Lung (tissue), 12 donors: ENCODE results near the gene ATXN1. TPM values are rescaled to one million over a fixed set of nuclear protein-coding genes. Genes with fewer than 3 reads are reported as not detected.
A peak's percentile ranks its signal among the peaks of the same experiment; 100 is the strongest.

ENCODE experiments used
- ATAC-seq: fragments of 200-7000 bp; cut with Tn5 transposase; one replicate; pipeline ENCODE4 v1.9.1; 2020; ENCODE audit warnings: moderate number of reproducible peaks; ENCODE audit not compliant: insufficient read depth, low FRiP score
- DNase-seq, 3 donors: peaks; one replicate each; pipeline ENCODE4 v3.0.0-alpha.2; 2013 to 2017
- H3K27ac ChIP-seq, 2 donors: one replicate each; pipeline ENCODE4 v1.5.1; 2013; ENCODE audit warnings: mild to moderate bottlenecking in 2 of 2, moderate library complexity in 2 of 2, control low read depth in 1 of 2, inconsistent platforms in 1 of 2, low read depth in 1 of 2, low read length in 1 of 2
- H3K27me3 ChIP-seq, 3 donors: one replicate each; pipeline ENCODE4 v1.5.1; 2013; ENCODE audit warnings: low read length in 2 of 3; ENCODE audit not compliant: control insufficient read depth in 3 of 3, insufficient read depth in 3 of 3
- H3K36me3 ChIP-seq, 4 donors: one replicate each; pipeline ENCODE4 v1.5.1; 2013; ENCODE audit warnings: low read length in 4 of 4, mild to moderate bottlenecking in 1 of 4, moderate library complexity in 1 of 4; ENCODE audit not compliant: control insufficient read depth in 4 of 4, insufficient read depth in 4 of 4
- H3K4me1 ChIP-seq, 5 donors: one replicate each; pipeline ENCODE4 v1.5.1; 2013; ENCODE audit warnings: low read length in 5 of 5, mild to moderate bottlenecking in 2 of 5, moderate library complexity in 1 of 5; ENCODE audit not compliant: control insufficient read depth in 5 of 5, insufficient read depth in 5 of 5
- H3K4me3 ChIP-seq: one replicate; pipeline ENCODE4 v1.5.1; 2013; ENCODE audit warnings: mild to moderate bottlenecking, control low read depth, moderate library complexity
- H3K9ac ChIP-seq, 2 donors: one replicate each; pipeline ENCODE4 v1.5.1; 2013; ENCODE audit warnings: low read length in 2 of 2, control low read depth in 1 of 2; ENCODE audit not compliant: insufficient read depth in 1 of 2
- H3K9me3 ChIP-seq, 4 donors: one replicate each; pipeline ENCODE4 v1.5.1; 2013; ENCODE audit warnings: low read length in 3 of 4, mild to moderate bottlenecking in 1 of 4, moderate library complexity in 1 of 4; ENCODE audit not compliant: control insufficient read depth in 4 of 4, insufficient read depth in 3 of 4
- CTCF ChIP-seq: IDR thresholded peaks from 2 replicates; pipeline ENCODE4 v1.5.1; 2012; ENCODE audit warnings: mild to moderate bottlenecking; ENCODE audit errors: control extremely low read depth, extremely low read depth
- WGBS, 2 donors: extraction: QIAGEN DNeasy Blood & Tissue Kit; methylation state at CpG; one replicate each; pipeline ENCODE4 v1.1.7; 2013; 5-methylcytosine and 5-hydroxymethylcytosine counted together
- polyA plus RNA-seq, 2 donors: library from polyadenylated mRNA; stranded (reverse); fragments of 200-250 nt; gene quantifications; one replicate each; pipeline ENCODE4 v1.2.1, GENCODE V29; 2013
- total RNA-seq, 2 donors: library from RNA; depleted of rRNA in 1 of 2; stranded (reverse); fragments of >200 nt in 1 of 2; gene quantifications; one replicate each; pipeline ENCODE4 v1.2.1, GENCODE V29; 2014 to 2021
- donor health status: control.
- donor health status: control.
- donor health status: Bipolar disorder and iron deficiency.
- donor health status: healthy.
- donor health status: DM: yes; HTN: yes; CAD: no.

ATXN1 gene
- total and polyA plus RNA-seq, 4 donors: 9.7 to 108 (median 34.9) TPM

GRCh38 chr6:16511723-16512489 is 249.4 kb downstream of the ATXN1 start:
- no peak for TF ChIP-seq CTCF
- Histone ChIP-seq H3K4me1 (peaks cover 9 to 33% (median 30%) of the 10 kb centered on the region in 5 donors), H3K4me3 (no peak overlapping the region), H3K27ac (no peak overlapping the region), H3K9ac (no peak overlapping the region), H3K36me3 (no peaks in the 10 kb centered on the region), H3K27me3 (no peaks in the 10 kb centered on the region), H3K9me3 (no peaks in the 10 kb centered on the region)
- 45 to 47% methylated on average over 10 of the region's 10 CpGs for WGBS, 2 donors
- ATAC-seq (no peak), DNase-seq (peak in 1 of 3 donors; percentile 28)

- peak in 2 of 3 donors; percentile 61 to 66 for DNase-seq
- ATAC-seq: no peak
Observed at GRCh38 chr6:16511040-16511660, 250.1 kb downstream of the ATXN1 start.

GRCh38 chr6:16510245-16510644 is 251.0 kb downstream of the ATXN1 start:
- H3K27me3 ChIP-seq: no peaks in the 10 kb centered on the region
- DNase-seq (no peak), ATAC-seq (no peak)
- H3K4me1 ChIP-seq: peaks cover 9 to 44% (median 38%) of the 10 kb centered on the region in 5 donors
- 69 to 87% methylated on average over 2 of the region's 2 CpGs for WGBS, 2 donors
- H3K27ac ChIP-seq: no peak overlapping the region
- H3K9me3 ChIP-seq: no peaks in the 10 kb centered on the region
- H3K4me3 ChIP-seq: no peak overlapping the region
- H3K9ac ChIP-seq: no peak overlapping the region
- H3K36me3 ChIP-seq: no peaks in the 10 kb centered on the region
- TF ChIP-seq CTCF: no peak

More at GRCh38 chr6:16511040-16511660, 250.1 kb downstream of the ATXN1 start:
- Histone ChIP-seq H3K27ac (no peak overlapping the region), H3K9ac (no peak overlapping the region), H3K4me3 (no peak overlapping the region), H3K9me3 (no peaks in the 10 kb centered on the region), H3K36me3 (no peaks in the 10 kb centered on the region), H3K27me3 (no peaks in the 10 kb centered on the region), H3K4me1 (peaks cover 9 to 38% (median 30%) of the 10 kb centered on the region in 5 donors)
- WGBS, 2 donors: 57 to 59% methylated on average over 4 of the region's 4 CpGs
- TF ChIP-seq CTCF: peak; percentile 38
